K562 (cell line): ENCODE results near the gene B3GAT1. TPM values are rescaled to one million over a fixed set of nuclear protein-coding genes. Genes with fewer than 3 reads are reported as not detected.

ENCODE experiments used
- ATAC-seq: fragments of 200-7000 bp; cut with Tn5 transposase; 3 replicates; pipeline ENCODE4 v1.9.1; 2020; ENCODE audit warnings: moderate library complexity
- BruUV-seq: library from RNA; stranded (reverse); fragments of 400-500 nt; replicated peaks from 2 replicates; lab custom pipeline; 2021; lab: Mats Ljungman, UMichigan
- CTCF ChIA-PET: fragments of 300-600 bp; formaldehyde crosslinking; extraction: SDS; loops from one replicate; lab custom pipeline; 2021; ENCODE audit warnings: low intra/inter-chr PET ratio; lab: Yijun Ruan, JAX
- POLR2A ChIA-PET: fragments of 300-600, 350-650 bp; sonication (Branson Sonifier 250); formaldehyde crosslinking; extraction: SDS; loops from one replicate; lab custom pipeline; 2021; ENCODE audit warnings: antibody characterized with exemption, inconsistent platforms; lab: Yijun Ruan, JAX
- DNase-seq, 4 experiments: peaks; one replicate each; pipeline versions ENCODE4 v3.0.0 to v3.0.0-alpha.2; 2011 to 2018; ENCODE audit warnings: low spot score in 3 of 4, mixed read lengths in 3 of 4; ENCODE audit errors: extremely low read depth in 1 of 4
- FAIRE-seq: peaks from 2 replicates; lab custom pipeline; 2011; peaks lifted over from hg19 to GRCh38; lab: Jason Lieb, UNC
- H2AFZ ChIP-seq: 2 replicates; pipeline ENCODE4 v1.6.0; 2011; ENCODE audit warnings: low read depth, low read length, control low read depth, inconsistent platforms
- H3K27ac ChIP-seq: fragments of 200-600 bp; 3 replicates; pipeline ENCODE4 v1.8.0; 2011; ENCODE audit warnings: low read depth, mild to moderate bottlenecking, control low read depth, inconsistent platforms, low read length, moderate library complexity, mixed read lengths; ENCODE audit errors: extremely low read depth
- H3K27me3 ChIP-seq, 2 experiments: fragments of 300-600 bp in 1 of 2; 2 replicates in 1 of 2; 3 replicates in 1 of 2; pipeline versions ENCODE4 v1.6.0 to v1.8.0; 2011; ENCODE audit warnings: inconsistent platforms in 2 of 2, low read length in 2 of 2, mild to moderate bottlenecking in 1 of 2, mixed read lengths in 1 of 2, moderate library complexity in 1 of 2; ENCODE audit not compliant: control insufficient read depth in 2 of 2, insufficient read depth in 2 of 2
- H3K36me3 ChIP-seq: fragments of 300-600 bp; 3 replicates; pipeline ENCODE4 v1.8.0; 2011; ENCODE audit warnings: mild to moderate bottlenecking, low read length, inconsistent platforms; ENCODE audit not compliant: control insufficient read depth, insufficient read depth
- H3K4me1 ChIP-seq, 2 experiments: fragments of 200-600 bp in 1 of 2; replicated peaks in 1 of 2; 2 replicates in 1 of 2; 3 replicates in 1 of 2; pipeline versions ENCODE4 v1.5.1 to v1.8.0; 2011; ENCODE audit warnings: inconsistent platforms in 2 of 2, low read length in 2 of 2, mild to moderate bottlenecking in 1 of 2, mixed read lengths in 1 of 2, moderate library complexity in 1 of 2; ENCODE audit not compliant: control insufficient read depth in 2 of 2, insufficient read depth in 2 of 2
- H3K4me2 ChIP-seq: 2 replicates; pipeline ENCODE4 v1.6.1; 2011; ENCODE audit warnings: low read length, control low read depth, inconsistent platforms, mixed read lengths; ENCODE audit not compliant: insufficient read depth
- H3K4me3 ChIP-seq: fragments of 200-600 bp; sonication (generic), shearing (Covaris generic); 2 replicates; pipeline ENCODE4 v1.5.1; 2016; ENCODE audit warnings: control low read depth, inconsistent platforms
- H3K79me2 ChIP-seq: fragments of 200-600 bp; 3 replicates; pipeline ENCODE4 v1.8.0; 2011; ENCODE audit warnings: low read length, inconsistent platforms; ENCODE audit not compliant: control insufficient read depth, insufficient read depth
- H3K9ac ChIP-seq, 2 experiments: 2 replicates each; pipeline versions ENCODE4 v1.6.0 to v1.6.1; 2011; ENCODE audit warnings: low read depth in 2 of 2, low read length in 2 of 2, control low read depth in 1 of 2, inconsistent platforms in 1 of 2, mild to moderate bottlenecking in 1 of 2, mixed read lengths in 1 of 2; ENCODE audit not compliant: insufficient read depth in 1 of 2
- H3K9me1 ChIP-seq: one replicate; pipeline ENCODE4 v1.6.0; 2011; ENCODE audit warnings: inconsistent platforms, mild to moderate bottlenecking, low read length, moderate library complexity; ENCODE audit not compliant: control insufficient read depth, insufficient read depth
- H3K9me3 ChIP-seq: replicated peaks from 2 replicates; pipeline ENCODE4 v1.5.1; 2011; ENCODE audit warnings: low read depth, low read length, inconsistent platforms; ENCODE audit not compliant: control insufficient read depth, insufficient read depth
- H4K20me1 ChIP-seq: replicated peaks from 2 replicates; pipeline ENCODE4 v1.6.1; 2011; ENCODE audit warnings: low read length, inconsistent platforms, mixed read lengths; ENCODE audit not compliant: control insufficient read depth, insufficient read depth
- CHD4 ChIP-seq: fragments of 200-600 bp; sonication (generic); IDR thresholded peaks from 3 replicates; pipeline ENCODE4 v1.6.1; 2012; ENCODE audit warnings: low read depth, mild to moderate bottlenecking, mixed read lengths, low read length, inconsistent platforms; ENCODE audit not compliant: insufficient read depth, insufficient replicate concordance, poor library complexity, severe bottlenecking
- CTCF ChIP-seq, 3 experiments: IDR thresholded peaks in 2 of 3; conservative IDR thresholded peaks in 1 of 3; 2 replicates each; pipeline ENCODE4 v1.5.1; 2011 to 2012; ENCODE audit warnings: low read length in 3 of 3, mild to moderate bottlenecking in 3 of 3, control low read depth in 2 of 3, improper control_type of control experiment in 1 of 3, inconsistent platforms in 1 of 3, low read depth in 1 of 3, mixed read lengths in 1 of 3, moderate library complexity in 1 of 3; ENCODE audit not compliant: insufficient read depth in 2 of 3
- RBM17 ChIP-seq: fragments of 200-400 bp; formaldehyde crosslinking; IDR thresholded peaks from 2 replicates; pipeline ENCODE4 v1.6.1; 2017; ENCODE audit warnings: low read depth, mild to moderate bottlenecking, low read length, borderline replicate concordance
- ZNF253 ChIP-seq: fragments of 250-450 bp; sonication (Bioruptor Pico); conservative IDR thresholded peaks from 2 replicates; pipeline ENCODE4 v1.6.1; 2021; ENCODE audit warnings: mild to moderate bottlenecking
- WGBS: fragments of 100-300 bp; shearing (Covaris generic); methylation state at CpG from one replicate; pipeline ENCODE4 v1.1.6; 2016; ENCODE audit warnings: low coverage, mixed read lengths; ENCODE audit not compliant: insufficient coverage; ENCODE audit errors: missing lambda C conversion rate; 5-methylcytosine and 5-hydroxymethylcytosine counted together
- in situ Hi-C: fragments of 300-500 bp; cut with MboI; formaldehyde crosslinking; loops from 4 replicates; pipeline ENCODE4 v1.15.0; 2018; ENCODE audit warnings: inconsistent platforms, mixed read lengths
- intact Hi-C: fragments of 100-400 bp; cut with micrococcal nuclease; formaldehyde crosslinking; loops from 2 replicates; pipeline ENCODE4 v1.14.2; 2022
- polyA plus RNA-seq, 8 experiments: library from polyadenylated mRNA; depleted of rRNA in 4 of 8; stranded (reverse) in 5 of 8; unstranded in 3 of 8; fragments of >200 nt; fragmentation: Nextera tagmentation in 2 of 8; fragmentation: Illumina TruSeq in 1 of 8; extraction: Ambion mirVana in 2 of 8; extraction: Trizol in 1 of 8; gene quantifications; 2 replicates each; pipeline versions ENCODE4 v1.2.1 to v1.2.3, GENCODE V29; 2011 to 2014; ENCODE audit warnings: inconsistent platforms in 1 of 8, missing spikeins in 1 of 8
- total RNA-seq, 7 experiments: library from RNA; depleted of rRNA in 6 of 7; stranded (reverse); fragments of >200 nt in 6 of 7; fragmentation: Illumina TruSeq in 2 of 7; extraction: Trizol in 2 of 7; gene quantifications; 2 replicates each; pipeline versions ENCODE4 v1.2.1 to v1.2.3, GENCODE V29; 2011 to 2021; ENCODE audit warnings: low replicate concordance in 1 of 7

B3GAT1 gene
- total and polyA plus RNA-seq, 9 of the 15 experiments (the other 6 are each of a cell fraction or from before 2014, with no cell fraction given) = 0.01 to 0.53 (median 0.14) TPM; not detected in 1

- in situ Hi-C loops = no loop called here
- H3K4me2 ChIP-seq = no peak overlapping the region
- peaks cover 24 to 75% of the 10 kb centered on the region in 2 experiments for H3K27me3 ChIP-seq
- BruUV-seq = no TSS peak
- 0 out of 6 replicates have a peak, but pooled peaks of 1 of the 3 experiments have one; percentile 17 for TF ChIP-seq CTCF (IDR thresholded peaks at IDR 0.05 in 2 of 3, conservative IDR thresholded peaks at IDR 0.05 in 1 of 3; ENCODE audit: insufficient read depth in 2 of 3, low read depth in 1 of 3, low read length in 3 of 3)
- no peak for TF ChIP-seq ZNF253 (CRISPR knock-in tag)
- no peak for TF ChIP-seq RBM17
- no peak for TF ChIP-seq CHD4
- ATAC-seq = no peak
- H3K79me2 ChIP-seq = no peaks in the 10 kb centered on the region
- no peak overlapping the region for H3K27ac ChIP-seq
- no peak overlapping the region for H3K9ac ChIP-seq
- WGBS = 1% methylated on average over 24 of the region's 25 CpGs
- H2AFZ ChIP-seq = no peak overlapping the region
- no peaks in the 10 kb centered on the region for H3K9me3 ChIP-seq
- ChIA-PET CTCF (no interaction called here), POLR2A (interaction anchor here (0.7 kb wide), 1 partner anchor 444 kb away, joined by 4 read pairs; no protein-coding TSS in a partner anchor)
- no peak overlapping the region for H3K4me3 ChIP-seq
- no peak for FAIRE-seq
- peaks cover 6% of the 10 kb centered on the region for H3K9me1 ChIP-seq
- no peaks in the 10 kb centered on the region for H3K36me3 ChIP-seq
- no peaks in the 10 kb centered on the region for H3K4me1 ChIP-seq
- H4K20me1 ChIP-seq = peaks cover 22% of the 10 kb centered on the region
- intact Hi-C loops = loop anchor here (10.0 kb wide), 1 partner anchor 335 kb away; no protein-coding TSS in a partner anchor
- no peak for DNase-seq
Observed at GRCh38 chr11:134389464-134390180, 22.4 kb downstream of the B3GAT1 start.
